SKM-1 treated with dmso at 0.1 percent for 144 hours (cell line): ENCODE data around the gene PDE4B.
A peak's percentile ranks its signal among the peaks of the same experiment; 100 is the strongest.

Experiments
- DNase-seq: peaks from one replicate; lab custom pipeline; 2025; ENCODE audit not compliant: unreplicated experiment; lab: John Stamatoyannopoulos, UW

Gene PDE4B

DNA sequence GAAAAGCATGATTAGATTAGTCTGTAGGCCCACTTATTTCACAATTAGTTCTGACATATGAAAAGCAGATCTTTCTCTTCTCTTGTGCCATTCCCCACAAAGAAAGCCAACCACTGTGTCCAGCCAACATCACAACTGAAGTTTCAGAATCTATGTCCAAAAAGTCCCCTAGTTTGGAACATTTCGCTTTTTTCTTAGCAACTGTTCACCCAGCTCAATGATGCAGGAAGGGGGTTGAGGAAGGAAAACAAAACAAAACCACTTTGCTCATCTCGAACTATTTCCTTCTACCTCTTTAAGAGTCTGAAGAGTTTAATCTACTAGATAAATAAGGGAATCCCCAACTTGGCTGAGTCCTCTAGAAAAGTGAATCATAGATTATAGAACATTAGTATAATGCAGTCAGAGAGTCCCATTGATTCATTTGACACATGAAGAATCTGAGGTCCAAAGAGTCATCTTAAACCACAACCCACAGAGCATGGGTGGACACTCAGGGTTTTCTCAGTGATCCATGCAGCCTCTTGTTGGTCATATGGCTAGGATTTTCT, 581.9 kb downstream of the PDE4B start:
- DNase-seq, result no peak

GRCh38 chr1:66375125-66375524, 582.4 kb downstream of the PDE4B start:
- no peak for DNase-seq

- peak; percentile 38 for DNase-seq
Measured at GRCh38 chr1:66380452-66381212, 587.9 kb downstream of the PDE4B start.

GRCh38 chr1:66381621-66382275, 589.1 kb downstream of the PDE4B start:
- DNase-seq, result no peak

- DNase-seq, result no peak
Measured at GRCh38 chr1:66383168-66383567, 590.5 kb downstream of the PDE4B start.

- DNase-seq, result peak; percentile 26
Measured at GRCh38 chr1:66383611-66384010, 590.9 kb downstream of the PDE4B start.

DNA sequence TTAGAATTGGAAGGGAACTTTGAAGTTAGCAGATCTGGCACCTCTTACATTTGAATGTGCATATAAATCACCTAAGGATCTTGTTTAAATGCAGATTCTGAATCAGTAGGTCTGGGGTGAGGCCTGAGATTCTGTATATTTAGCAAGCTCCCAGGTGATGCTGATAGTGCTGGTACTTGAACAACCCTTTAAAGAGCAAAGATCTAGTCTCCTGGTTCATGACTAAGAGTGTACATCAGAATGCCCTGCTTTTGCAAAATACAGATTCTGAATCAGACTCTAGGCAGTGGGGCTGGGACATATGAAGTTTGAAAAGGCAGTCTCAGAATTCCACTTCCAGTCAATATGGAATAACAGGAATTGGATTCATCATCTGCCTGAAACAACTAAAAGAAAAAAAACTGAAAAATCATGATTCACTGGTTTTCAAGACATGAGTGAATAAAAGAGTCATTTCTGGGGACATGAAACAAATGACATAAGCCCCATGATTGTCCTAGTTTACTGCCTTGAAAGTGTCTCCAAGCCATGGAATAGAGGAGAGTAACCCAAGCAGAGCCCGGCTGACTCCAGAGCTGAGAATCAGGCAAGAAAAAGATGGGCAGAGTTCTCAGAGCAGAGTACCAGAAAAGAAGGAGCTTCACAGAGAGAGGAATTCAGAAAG, 591.7 kb downstream of the PDE4B start:
- no peak for DNase-seq

DNA sequence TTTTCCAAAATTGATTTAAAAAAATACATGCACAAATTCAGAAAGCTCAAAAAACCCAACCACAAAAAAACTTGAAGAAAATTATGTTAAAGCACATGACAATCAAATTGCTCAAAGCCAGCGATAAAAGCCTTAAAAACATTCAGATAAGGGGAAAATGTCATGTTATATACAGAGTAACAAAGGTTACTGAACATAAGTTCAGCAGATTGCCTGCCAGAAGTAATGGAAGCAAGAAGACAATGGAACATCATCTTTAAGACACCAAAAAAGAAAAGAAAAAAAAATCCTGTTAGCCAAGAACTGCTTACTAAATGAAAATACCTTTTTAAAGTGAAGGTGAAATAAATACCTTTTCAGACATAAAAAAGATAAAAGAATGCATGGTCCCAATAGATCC, 594.0 kb downstream of the PDE4B start:
- no peak for DNase-seq

- DNase-seq, result no peak
Measured at GRCh38 chr1:66388913-66389312, 596.2 kb downstream of the PDE4B start.

- DNase-seq, result peak; percentile 70
Measured at GRCh38 chr1:66393586-66394287, 601.0 kb downstream of the PDE4B start.

GRCh38 chr1:66394603-66395002, 601.9 kb downstream of the PDE4B start:
- no peak for DNase-seq

- peak; percentile 86 for DNase-seq
Measured at GRCh38 chr1:66395202-66396061, 602.7 kb downstream of the PDE4B start.

DNA sequence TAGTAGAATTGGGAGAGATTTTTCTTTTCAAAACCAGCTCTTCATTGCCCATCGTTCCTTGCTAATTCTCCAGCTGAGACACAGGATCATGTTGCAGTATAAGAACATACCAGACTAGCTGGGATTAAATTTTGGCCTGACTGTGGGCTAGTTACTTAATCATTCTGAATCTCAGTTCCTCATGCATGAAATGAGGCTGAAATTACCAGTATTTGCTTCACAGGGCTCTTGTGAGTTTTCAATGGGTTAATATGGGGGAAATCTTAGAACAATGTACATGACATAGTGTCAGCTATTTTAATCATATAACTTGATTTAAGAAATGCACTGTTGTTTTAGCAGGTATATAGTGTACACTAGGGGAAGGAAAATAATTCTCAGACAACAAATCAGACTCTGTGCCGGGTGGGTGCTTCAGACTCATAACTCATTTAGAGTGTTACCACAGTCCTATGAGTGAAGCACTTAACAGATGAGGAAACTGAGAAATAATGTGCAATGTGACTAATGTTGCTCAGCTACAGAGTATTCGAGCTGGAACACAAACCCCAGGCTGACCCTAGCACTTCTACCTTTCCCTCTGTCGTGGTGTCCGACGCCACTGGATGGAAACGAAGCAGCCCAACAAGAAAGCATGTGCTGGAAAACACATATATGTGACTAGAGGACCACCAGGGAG, 603.7 kb downstream of the PDE4B start:
- DNase-seq, result peak; percentile 77

- DNase-seq, result peak; percentile 74
Measured at GRCh38 chr1:66397192-66397591, 604.5 kb downstream of the PDE4B start.

DNA sequence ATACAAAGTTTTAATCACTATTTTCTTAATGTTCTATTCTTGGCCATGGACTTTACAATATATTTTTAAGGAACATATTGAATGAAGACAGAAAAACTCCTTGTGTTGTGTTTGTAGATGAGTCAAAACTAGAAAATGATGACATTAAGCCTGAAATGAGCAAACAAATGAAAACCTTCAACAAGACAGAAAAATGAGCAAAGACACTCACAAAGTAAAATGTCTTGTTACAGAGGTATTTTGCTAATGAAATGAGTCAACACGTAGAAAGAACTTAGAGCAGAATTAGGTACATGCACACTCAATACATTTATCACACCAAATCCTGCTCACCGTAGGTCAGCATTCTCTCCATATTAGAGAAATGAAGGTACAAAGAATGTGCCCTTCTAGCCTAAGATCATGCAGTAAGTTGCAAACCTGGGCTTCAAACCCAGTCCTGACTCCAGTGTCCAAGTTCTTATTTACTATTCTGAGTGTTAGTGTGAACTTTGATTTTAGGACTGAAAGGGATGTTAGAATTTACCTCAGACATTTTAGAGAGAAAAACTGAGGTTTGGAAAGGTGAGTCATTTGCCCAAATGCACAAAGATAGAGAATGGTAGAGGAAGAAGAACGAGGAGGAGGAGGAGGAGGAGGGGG, 607.3 kb downstream of the PDE4B start:
- no peak for DNase-seq

DNA sequence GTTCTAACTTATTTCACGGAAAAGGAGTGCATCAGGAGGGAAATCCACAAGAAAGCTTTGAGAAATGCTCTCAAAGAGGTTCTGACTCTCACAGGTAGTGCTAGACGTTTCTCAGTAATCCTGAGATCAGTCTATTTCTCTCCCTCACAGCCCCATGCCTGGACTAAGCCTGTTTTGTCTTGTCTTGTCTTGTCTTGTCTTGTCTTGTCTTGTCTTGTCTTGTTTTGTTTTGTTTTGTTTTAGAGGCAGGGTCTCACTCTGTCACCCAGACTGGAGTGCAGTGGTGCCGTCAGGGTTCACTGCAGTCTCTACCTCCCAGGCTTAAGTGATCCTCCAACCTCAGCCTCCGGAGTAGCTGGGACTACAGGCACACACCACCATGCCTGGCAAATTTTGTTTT, 608.0 kb downstream of the PDE4B start:
- DNase-seq, result no peak

GRCh38 chr1:66401244-66401643, 608.5 kb downstream of the PDE4B start:
- no peak for DNase-seq

DNA sequence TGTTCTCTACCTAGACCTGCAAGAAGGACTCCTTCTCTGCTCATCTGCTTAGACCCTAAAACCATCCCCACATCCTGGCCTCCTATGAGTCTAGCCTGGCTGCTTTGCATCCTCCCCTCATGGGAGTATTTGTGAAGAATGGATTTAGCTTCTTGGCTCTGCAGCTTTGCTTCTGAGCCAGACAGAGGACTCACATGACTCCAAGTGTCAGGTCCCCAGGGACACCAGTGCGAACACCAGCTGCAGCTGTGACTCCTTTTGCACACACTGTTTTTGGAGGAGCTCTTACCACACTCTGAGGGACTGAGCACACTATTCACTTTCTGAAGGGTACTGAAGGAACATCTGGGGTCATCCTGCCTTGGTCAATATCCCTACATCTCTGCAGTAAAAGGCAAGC, 609.5 kb downstream of the PDE4B start:
- DNase-seq, result no peak

DNA sequence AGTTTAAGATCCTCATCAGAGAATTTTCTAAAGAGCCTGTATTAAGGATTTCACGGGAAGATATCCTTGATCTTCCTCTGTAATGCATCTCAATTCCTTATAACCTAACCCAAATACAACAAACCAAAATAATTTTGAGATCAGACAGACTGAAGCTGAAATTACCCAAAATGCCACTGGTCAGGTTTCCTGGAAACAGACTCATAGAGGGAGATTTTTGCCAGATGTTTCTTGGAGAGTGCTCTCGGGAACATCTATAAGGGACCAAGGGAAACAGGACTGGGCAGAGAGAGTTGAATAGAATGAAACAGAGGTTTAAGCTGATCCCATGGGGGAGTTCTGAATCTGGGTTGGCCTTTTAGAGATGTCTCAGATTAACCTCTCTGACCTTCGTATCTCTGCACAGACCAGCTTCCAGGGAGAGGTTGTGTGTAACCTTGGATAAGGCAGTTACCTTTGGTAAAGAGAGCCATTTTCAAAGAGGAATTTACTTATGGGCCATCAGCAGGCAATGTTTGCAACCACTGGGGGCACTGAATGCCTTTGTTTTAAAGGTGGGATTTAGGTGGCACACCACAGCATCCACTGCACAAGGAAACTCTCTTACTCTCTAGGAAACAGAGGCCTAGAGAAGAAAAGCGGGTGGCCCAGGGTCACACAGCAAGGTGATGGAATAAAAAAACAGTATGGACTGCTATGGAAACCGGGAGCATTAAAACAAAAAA, 610.5 kb downstream of the PDE4B start:
- no peak for DNase-seq
